Medulla oblongata (tissue), 1 donor: ENCODE measurements around the gene RAMP3.

Experiments used
- DNase-seq: peaks from one replicate; pipeline ENCODE4 v3.0.0-alpha.2; 2015; ENCODE audit errors: extremely low spot score

The RAMP3 gene

DNA sequence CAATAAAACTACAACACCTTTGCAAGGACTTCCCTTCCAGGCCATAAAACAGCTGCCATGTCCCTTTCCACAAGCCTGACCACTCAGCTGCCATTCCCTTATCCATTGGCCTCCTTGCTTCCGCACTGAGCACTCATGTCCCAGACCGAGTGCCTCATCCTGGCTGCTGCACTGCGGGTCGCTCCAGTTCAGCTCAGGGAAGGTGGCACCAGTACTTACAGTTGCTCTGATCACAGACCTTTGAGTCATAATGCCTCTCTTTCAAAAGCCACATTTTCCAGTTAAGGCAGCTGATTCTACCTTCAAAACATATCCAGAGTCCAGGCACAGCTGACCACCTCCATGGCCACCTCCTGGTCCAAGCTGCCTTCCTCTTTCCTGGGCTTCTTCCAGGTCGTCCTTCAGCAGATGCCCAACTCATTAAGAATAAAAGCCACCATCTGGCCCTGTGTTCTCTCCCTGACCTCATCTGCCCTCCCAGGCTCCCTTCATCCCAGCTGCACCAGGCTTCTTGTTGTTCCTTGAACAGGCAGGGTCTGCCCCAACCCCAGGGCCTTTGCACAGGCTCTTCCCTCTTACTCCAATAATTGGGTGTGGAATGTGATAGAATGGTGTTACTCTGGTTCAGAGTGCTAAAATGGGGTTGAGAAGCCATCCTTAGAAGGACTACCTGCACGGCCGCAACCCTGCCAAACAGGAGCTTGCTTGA, 64.5 kb downstream of the RAMP3 start:
- DNase-seq: no peak

DNA sequence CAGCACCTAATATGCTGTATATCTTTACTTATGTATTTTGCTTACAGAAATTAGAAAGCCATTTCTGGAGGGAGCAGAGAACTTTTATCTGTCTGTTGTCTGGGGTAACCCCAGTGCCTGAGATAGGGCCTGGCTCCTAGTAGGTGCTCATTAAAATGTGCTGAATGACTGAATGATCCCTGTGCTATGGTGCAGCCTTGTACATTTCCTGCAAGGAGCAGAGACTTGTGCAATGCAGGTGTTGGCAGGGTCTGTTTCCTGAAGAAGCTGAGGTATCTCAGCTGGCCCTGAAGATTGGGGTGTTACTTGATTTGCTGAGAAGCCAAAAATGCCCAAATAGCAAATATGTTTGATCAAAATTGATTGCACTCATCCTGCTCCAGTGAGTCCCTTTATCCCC, 65.5 kb downstream of the RAMP3 start:
- DNase-seq: no peak

DNA sequence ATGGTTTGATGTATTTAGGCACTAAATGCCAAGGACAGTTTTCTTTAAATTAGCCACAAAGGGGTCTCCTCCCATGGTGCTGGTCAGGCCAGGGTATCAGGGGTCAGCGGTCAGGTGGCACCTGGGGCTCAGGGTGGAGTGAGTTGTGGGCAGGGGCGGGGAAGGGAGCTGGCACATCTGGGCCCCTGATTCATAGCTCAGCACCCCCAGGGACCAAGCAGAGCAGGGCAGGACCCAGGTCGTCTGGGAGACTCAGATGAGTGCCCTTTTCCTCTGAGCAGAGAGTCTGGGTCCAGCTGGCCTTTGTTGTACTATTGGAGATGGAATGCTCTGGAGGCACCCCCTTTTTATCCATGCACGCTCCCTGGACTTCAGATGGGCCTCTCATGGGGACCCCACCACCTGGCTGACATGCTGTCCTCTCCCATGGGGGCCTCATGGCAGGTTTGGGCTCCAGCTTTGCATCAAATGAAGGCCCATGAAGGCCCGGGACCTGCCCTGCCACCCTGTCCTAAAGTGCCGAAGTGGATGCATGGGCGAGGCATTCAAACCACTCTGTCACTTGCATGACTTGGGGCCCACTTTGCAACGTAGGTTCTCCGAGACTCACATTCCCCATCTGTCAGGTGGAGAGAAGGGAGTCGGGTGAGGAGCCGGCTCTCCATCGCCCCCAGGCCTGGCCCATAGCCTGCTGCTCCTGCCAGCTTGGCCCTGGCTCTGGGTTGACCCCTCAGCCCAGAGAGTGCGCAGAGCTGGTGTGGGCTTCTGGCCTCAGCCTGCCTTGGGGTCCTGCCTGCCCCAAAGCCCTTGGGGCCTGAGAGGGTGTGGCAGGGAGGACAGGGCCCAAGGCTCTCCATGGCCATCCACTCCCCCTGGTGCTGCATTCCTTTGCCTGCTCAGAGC, 66.4 kb downstream of the RAMP3 start:
- DNase-seq: no peak

DNA sequence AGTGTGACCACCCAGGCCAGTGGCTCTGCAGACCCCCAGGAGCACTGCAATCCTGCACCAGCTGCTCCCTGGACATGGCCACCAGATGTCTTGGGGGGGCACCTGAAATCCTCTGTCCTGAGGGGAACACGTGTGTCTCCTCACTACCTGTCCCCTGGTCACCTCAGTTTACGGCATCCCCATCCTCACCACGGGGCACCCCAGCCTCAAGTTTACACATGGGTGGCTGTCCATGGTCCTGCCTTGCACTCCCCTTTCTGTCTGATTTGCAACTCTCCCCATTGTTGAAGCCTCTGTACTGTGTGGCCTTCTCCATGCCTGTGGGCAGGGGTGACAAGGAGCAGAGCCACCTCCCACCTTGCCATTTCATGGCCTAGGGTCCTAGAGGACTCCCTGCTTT, 67.2 kb downstream of the RAMP3 start:
- no peak for DNase-seq

DNA sequence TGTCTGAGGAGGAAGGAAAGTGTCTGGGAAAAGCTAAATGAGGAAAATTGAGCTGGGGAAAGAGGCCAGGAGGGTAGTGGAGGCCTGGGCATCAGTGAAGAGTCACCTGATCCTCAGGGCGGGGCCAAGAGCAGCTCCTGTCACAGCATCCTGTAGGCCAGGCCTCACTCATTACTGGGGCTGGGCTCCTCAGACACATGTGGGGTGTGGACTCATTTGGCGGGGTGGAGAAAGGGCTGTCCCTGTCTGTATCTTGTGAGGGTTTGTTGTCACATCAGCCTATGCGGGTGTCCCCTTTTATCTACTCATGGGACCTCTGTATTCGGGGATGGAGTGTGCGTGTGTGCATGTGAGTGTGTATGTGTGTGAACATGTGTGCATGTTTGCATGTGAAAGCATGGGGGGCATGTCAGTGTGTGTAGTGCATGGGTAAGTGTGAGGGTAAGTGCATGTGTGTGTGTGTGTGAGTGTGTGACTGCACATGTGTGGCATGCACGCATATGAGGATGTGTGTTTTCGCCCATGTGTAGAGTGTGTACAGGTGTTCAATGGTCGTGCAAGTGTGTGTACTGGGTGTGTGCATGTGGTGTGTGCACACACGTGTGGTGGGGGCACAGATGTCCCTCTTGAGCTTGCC, 67.8 kb downstream of the RAMP3 start:
- DNase-seq: no peak

DNA sequence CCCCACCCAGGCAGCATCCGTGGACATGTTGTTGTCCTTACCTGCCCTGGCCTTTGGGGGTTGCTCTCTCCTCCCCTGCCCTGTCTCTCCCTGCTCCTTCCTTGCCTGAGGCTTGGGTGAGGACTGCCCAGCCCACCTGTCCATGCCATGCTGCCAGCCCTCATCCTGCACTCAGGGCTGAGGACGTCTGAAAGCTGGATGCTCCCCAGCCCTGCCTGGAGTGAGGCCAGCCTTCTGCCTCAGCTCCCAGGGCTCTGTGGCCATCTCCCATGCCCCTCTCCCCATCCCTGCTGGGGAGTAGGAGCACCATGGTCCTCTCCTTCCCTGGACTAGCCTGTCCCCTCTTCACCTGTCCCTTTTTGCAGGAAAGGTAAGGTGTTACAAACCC, 68.4 kb downstream of the RAMP3 start:
- DNase-seq: no peak

DNA sequence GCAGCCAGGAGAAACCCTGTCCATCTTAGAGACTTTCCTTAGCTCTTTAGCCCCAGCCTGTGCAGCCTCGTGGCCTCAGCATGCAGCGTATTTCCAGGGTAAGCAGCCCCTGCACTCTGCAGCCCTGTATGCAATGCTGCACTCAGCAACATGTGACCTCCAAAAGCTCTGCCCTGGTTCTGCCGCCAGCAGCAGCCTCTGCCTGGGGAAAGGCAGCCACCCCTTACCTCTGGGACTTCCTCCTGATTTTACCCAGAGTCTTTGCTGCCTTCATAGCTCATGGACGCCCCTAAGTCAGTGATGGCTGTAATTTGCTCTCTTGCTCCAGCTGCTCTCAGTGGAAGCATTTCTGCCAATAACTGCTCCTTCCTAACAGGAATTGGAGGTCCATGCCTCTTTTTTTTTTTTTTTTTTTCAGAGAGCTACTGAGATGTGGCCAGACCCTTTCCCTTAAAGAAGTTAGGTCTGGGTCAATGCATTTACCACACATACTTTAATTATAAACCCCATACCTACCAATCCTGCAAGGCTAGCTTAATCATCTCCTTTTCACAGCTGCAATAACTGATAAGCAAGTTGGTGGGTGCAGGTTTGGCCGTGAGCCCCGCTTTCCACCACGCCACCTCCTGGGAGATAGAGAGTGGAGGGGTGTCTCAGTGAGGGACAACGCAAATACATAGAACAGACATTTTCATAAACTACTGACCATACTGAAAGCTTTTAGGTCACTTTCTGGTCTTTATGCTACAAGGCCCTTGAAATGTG, 71.7 kb downstream of the RAMP3 start:
- no peak for DNase-seq

DNA sequence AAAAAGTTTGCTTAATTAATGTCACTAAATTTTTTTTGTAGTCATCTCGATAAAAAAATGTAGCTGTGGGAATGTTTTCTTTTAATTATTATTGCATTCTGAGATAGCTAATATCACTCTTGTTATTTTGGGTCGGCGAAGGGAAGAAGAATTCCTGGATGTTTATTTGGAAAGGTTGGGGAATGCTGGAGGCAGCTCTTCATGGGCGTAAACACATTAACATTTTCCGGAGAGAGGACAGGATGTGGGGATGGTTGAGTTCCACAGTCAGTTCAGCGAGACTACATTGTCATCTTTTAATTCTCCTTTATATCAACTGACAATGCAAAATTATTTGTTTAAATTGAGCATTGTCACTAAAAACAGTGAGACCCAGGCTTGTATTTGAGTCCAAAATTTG, 72.5 kb downstream of the RAMP3 start:
- no peak for DNase-seq

DNA sequence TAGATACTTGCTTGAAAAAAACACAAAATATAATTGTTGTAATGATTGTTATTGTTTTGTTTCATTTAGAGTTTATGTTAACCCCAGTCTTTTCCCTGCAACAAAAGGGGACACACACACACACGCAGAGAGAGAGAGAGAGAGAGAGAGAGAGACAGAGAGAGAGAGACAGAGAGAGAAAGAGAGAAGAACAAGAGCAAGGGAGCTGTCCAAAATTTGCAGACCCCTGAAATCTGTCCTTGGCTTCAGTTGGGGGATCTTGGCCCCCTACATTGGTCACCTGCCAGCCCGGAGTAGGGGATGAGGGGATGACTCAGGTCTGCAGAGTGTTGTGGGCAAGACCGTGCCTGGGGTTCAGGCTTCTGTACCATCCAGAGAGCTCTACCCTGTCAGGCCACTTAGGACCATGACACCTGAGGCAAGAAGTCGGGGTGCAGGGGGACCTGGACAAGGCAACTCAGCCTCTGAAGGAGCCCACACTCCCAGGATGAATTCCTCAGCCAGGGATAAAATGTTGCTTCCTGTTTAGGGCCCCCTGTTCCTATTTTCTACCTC, 73.1 kb downstream of the RAMP3 start:
- no peak for DNase-seq

DNA sequence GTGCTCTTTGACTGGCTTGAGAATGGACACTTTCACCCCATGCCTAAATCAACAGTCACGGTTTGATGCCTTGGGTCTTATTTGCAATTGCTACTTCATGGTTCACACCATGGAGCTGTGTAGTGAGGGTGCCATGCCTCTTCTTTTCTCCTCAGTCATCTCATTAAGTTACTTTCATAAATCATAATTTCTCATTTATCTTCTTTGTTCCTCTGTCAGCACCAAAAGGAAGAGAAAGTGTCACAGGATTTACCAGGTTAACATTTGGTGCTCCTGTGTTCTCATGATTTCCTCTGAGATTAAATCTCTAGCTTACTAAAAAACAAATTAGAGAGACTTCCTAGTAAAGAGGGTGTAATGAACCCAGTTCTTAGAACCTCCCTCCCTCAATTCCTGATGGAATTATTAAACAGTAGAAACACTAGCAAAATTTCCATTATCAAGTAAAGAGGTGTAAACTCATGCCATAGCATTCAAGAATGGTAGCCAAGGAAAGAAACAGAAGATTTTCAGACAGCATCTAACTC, 75.7 kb downstream of the RAMP3 start:
- no peak for DNase-seq
